Stimulated activated CD4-positive, alpha-beta T cell treated with anti-CD3 and anti-CD28 coated beads, TNF-alpha, amount 100 ng/mL, for 4 hours (primary cell): Measurements from ENCODE around the gene PPP1R12C.

ENCODE experiments used
- DNase-seq, 3 experiments: peaks; one replicate each; pipeline ENCODE4 v3.0.0-alpha.2; 2020; ENCODE audit warnings: low read depth in 3 of 3

Gene PPP1R12C

GRCh38 chr19:55046975-55047622 lies 70.3 kb downstream of the PPP1R12C start:
- no peak for DNase-seq

GRCh38 chr19:55044771-55045716 lies 72.4 kb downstream of the PPP1R12C start:
- no peak for DNase-seq

- DNase-seq, result no peak
Measured at GRCh38 chr19:55044286-55044685, 73.2 kb downstream of the PPP1R12C start.

GRCh38 chr19:55042688-55043087 lies 74.7 kb downstream of the PPP1R12C start:
- DNase-seq, result no peak

GRCh38 chr19:55042344-55042678 lies 75.1 kb downstream of the PPP1R12C start:
- no peak for DNase-seq

- DNase-seq, result no peak
Measured at GRCh38 chr19:55041627-55042343, 75.7 kb downstream of the PPP1R12C start.

- DNase-seq, result no peak
Measured at GRCh38 chr19:55041244-55041626, 76.2 kb downstream of the PPP1R12C start.
